ENCODE measurements around the gene GPR35.

GPR35 gene

DNA sequence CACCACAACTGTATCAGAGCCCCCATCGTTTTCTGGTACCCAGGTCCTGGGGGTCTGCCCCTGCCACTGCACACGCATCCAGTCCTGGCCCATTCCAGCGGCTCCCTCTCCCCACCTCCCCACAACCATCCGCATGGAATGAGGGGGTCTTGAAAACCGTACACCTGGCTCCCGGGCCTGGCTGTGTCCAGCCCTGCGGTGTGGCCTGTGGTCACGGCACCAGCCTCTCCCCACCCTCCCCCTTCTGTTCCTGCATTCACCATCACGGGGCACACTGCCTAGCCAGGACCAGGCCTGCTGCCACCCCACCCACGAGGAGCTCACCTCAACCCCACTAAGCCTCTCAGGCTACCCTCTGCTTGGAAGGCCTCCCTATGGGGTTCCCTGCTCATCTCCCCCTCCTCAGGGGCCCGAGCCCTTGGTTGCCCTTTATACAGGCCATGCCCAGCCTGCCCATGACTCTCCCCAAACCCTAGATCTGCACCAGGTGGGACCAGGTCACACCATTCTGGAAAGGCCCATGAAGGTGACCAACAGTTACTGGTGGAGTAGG lies 11.4 kb downstream of the GPR35 start (continued):
- TF ChIP-seq, protein P1, sequence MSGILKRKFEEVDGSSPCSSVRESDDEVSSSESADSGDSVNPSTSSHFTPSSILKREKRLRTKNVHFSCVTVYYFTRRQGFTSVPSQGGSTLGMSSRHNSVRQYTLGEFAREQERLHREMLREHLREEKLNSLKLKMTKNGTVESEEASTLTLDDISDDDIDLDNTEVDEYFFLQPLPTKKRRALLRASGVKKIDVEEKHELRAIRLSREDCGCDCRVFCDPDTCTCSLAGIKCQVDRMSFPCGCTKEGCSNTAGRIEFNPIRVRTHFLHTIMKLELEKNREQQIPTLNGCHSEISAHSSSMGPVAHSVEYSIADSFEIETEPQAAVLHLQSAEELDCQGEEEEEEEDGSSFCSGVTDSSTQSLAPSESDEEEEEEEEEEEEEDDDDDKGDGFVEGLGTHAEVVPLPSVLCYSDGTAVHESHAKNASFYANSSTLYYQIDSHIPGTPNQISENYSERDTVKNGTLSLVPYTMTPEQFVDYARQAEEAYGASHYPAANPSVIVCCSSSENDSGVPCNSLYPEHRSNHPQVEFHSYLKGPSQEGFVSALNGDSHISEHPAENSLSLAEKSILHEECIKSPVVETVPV (CRISPR knock-in tag; IDR thresholded peaks at IDR 0.05), result no peak
- TF ChIP-seq, protein P2, sequence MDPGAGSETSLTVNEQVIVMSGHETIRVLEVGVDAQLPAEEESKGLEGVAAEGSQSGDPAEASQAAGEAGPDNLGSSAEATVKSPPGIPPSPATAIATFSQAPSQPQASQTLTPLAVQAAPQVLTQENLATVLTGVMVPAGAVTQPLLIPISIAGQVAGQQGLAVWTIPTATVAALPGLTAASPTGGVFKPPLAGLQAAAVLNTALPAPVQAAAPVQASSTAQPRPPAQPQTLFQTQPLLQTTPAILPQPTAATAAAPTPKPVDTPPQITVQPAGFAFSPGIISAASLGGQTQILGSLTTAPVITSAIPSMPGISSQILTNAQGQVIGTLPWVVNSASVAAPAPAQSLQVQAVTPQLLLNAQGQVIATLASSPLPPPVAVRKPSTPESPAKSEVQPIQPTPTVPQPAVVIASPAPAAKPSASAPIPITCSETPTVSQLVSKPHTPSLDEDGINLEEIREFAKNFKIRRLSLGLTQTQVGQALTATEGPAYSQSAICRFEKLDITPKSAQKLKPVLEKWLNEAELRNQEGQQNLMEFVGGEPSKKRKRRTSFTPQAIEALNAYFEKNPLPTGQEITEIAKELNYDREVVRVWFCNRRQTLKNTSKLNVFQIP (CRISPR knock-in tag; IDR thresholded peaks at IDR 0.05; ENCODE audit: borderline replicate concordance, low read depth), result no peak
- TF ChIP-seq ZNF70 (CRISPR knock-in tag; IDR thresholded peaks at IDR 0.05) (no peak), BACH2 (CRISPR knock-in tag; IDR thresholded peaks at IDR 0.05; ENCODE audit: borderline replicate concordance) (no peak), ARNTL (CRISPR knock-in tag; IDR thresholded peaks at IDR 0.05; ENCODE audit: borderline replicate concordance, low read depth) (no peak), OSR1 (CRISPR knock-in tag; IDR thresholded peaks at IDR 0.05) (no peak), ZFP3 (CRISPR knock-in tag; IDR thresholded peaks at IDR 0.05) (no peak), PPARA (CRISPR knock-in tag; IDR thresholded peaks at IDR 0.05; ENCODE audit: borderline replicate concordance) (no peak), SNAI2 (CRISPR knock-in tag; IDR thresholded peaks at IDR 0.05) (no peak), ISL1 (CRISPR knock-in tag; IDR thresholded peaks at IDR 0.05) (no peak), ZFP30 (CRISPR knock-in tag; IDR thresholded peaks at IDR 0.05) (no peak), TOX (CRISPR knock-in tag; IDR thresholded peaks at IDR 0.05; ENCODE audit: borderline replicate concordance) (no peak), RARB (CRISPR knock-in tag; IDR thresholded peaks at IDR 0.05) (no peak), ZNF8 (CRISPR knock-in tag; IDR thresholded peaks at IDR 0.05) (no peak)

DNA sequence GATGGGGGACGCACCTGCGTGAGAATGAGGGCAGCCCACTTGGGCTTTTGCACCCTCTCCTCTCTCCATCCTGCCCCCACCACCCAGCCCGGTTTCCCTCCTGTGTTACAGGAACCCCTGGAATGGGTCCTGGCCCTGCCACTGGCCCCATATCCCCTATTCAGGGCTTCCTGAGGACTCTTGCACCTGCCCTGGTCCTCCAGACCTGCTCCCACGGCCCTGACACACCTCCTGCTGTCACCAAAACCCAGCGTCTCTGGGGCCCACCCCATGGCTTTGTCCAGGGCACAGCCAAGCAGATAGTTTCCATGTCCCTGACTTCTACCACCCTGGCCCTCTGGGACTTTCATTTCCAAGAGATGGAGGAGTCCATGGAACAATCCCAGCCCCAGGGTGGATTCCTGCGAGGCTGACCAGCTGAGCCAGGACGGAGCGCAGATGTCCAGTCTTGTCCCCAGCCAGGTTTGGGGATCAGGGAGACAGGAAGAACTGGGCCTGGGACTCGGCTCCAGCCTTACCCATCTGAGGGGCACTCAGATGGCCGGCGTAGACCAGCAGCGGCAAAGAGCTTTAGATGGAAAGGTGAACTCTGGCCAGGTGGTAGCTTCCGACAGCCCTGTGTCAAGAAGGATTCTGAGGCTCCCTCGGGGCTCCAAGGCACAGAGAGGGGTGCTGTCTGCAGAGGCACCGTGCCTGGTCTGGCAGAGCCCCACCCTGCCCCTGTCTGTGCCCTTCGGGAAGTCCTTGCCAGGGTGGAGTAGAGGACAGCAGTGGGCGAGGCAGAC lies 12.0 kb downstream of the GPR35 start:
- no peak for ATAC-seq
- TF ChIP-seq SNAI2 (CRISPR knock-in tag; IDR thresholded peaks at IDR 0.05), result no peak
- TF ChIP-seq, protein P2 (CRISPR knock-in tag; IDR thresholded peaks at IDR 0.05; ENCODE audit: borderline replicate concordance, low read depth), result no peak
- TF ChIP-seq TOX (CRISPR knock-in tag; IDR thresholded peaks at IDR 0.05; ENCODE audit: borderline replicate concordance), result no peak
- TF ChIP-seq OSR1 (CRISPR knock-in tag; IDR thresholded peaks at IDR 0.05), result no peak
- TF ChIP-seq ZNF70 (CRISPR knock-in tag; IDR thresholded peaks at IDR 0.05), result no peak

DNA sequence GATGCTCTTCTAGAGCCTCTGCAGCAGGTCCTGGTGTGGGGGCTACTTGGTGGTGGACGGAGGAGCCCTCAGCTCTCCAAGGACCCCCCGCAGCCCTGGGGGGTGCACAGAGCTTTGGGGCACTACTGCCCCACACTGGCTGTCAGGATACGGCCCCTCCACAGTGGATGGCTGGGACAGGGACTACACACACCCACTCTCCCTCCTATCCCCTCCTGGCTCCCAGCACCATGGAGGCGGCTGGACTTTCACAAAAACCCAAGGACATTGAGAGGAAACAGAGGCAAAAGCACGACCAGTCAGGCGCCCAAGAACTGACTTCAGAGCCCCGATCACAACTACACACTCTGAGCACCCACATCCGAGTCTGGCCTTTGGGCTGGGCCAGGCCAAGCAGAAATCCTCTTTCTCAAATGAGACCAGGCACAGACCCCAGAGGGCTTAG lies 12.6 kb downstream of the GPR35 start:
- no peak for ATAC-seq
- TF ChIP-seq, protein P3, sequence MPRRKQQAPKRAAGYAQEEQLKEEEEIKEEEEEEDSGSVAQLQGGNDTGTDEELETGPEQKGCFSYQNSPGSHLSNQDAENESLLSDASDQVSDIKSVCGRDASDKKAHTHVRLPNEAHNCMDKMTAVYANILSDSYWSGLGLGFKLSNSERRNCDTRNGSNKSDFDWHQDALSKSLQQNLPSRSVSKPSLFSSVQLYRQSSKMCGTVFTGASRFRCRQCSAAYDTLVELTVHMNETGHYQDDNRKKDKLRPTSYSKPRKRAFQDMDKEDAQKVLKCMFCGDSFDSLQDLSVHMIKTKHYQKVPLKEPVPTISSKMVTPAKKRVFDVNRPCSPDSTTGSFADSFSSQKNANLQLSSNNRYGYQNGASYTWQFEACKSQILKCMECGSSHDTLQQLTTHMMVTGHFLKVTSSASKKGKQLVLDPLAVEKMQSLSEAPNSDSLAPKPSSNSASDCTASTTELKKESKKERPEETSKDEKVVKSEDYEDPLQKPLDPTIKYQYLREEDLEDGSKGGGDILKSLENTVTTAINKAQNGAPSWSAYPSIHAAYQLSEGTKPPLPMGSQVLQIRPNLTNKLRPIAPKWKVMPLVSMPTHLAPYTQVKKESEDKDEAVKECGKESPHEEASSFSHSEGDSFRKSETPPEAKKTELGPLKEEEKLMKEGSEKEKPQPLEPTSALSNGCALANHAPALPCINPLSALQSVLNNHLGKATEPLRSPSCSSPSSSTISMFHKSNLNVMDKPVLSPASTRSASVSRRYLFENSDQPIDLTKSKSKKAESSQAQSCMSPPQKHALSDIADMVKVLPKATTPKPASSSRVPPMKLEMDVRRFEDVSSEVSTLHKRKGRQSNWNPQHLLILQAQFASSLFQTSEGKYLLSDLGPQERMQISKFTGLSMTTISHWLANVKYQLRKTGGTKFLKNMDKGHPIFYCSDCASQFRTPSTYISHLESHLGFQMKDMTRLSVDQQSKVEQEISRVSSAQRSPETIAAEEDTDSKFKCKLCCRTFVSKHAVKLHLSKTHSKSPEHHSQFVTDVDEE (CRISPR knock-in tag; IDR thresholded peaks at IDR 0.05), result no peak
- TF ChIP-seq, protein P4, sequence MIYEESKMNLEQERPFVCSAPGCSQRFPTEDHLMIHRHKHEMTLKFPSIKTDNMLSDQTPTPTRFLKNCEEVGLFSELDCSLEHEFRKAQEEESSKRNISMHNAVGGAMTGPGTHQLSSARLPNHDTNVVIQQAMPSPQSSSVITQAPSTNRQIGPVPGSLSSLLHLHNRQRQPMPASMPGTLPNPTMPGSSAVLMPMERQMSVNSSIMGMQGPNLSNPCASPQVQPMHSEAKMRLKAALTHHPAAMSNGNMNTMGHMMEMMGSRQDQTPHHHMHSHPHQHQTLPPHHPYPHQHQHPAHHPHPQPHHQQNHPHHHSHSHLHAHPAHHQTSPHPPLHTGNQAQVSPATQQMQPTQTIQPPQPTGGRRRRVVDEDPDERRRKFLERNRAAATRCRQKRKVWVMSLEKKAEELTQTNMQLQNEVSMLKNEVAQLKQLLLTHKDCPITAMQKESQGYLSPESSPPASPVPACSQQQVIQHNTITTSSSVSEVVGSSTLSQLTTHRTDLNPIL (CRISPR knock-in tag; IDR thresholded peaks at IDR 0.05; ENCODE audit: low read depth), result no peak
- TF ChIP-seq ESRRG (CRISPR knock-in tag; IDR thresholded peaks at IDR 0.05) (no peak), SNAI2 (CRISPR knock-in tag; IDR thresholded peaks at IDR 0.05) (no peak), ZNF565 (CRISPR knock-in tag; conservative IDR thresholded peaks at IDR 0.05; ENCODE audit: low read depth) (no peak), TCF4 (CRISPR knock-in tag; IDR thresholded peaks at IDR 0.05; ENCODE audit: borderline replicate concordance) (no peak), ARNTL (CRISPR knock-in tag; IDR thresholded peaks at IDR 0.05; ENCODE audit: borderline replicate concordance, low read depth) (no peak), ZNF8 (CRISPR knock-in tag; IDR thresholded peaks at IDR 0.05) (no peak)
- TF ChIP-seq, protein P5, sequence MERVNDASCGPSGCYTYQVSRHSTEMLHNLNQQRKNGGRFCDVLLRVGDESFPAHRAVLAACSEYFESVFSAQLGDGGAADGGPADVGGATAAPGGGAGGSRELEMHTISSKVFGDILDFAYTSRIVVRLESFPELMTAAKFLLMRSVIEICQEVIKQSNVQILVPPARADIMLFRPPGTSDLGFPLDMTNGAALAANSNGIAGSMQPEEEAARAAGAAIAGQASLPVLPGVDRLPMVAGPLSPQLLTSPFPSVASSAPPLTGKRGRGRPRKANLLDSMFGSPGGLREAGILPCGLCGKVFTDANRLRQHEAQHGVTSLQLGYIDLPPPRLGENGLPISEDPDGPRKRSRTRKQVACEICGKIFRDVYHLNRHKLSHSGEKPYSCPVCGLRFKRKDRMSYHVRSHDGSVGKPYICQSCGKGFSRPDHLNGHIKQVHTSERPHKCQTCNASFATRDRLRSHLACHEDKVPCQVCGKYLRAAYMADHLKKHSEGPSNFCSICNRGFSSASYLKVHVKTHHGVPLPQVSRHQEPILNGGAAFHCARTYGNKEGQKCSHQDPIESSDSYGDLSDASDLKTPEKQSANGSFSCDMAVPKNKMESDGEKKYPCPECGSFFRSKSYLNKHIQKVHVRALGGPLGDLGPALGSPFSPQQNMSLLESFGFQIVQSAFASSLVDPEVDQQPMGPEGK (CRISPR knock-in tag; IDR thresholded peaks at IDR 0.05; ENCODE audit: borderline replicate concordance), result no peak
- TF ChIP-seq, protein P1 (CRISPR knock-in tag; IDR thresholded peaks at IDR 0.05), result no peak
